HG02870 (cell line): Measurements from ENCODE around the gene TIMM50.

Source experiments
- ATAC-seq: cut with Tn5 transposase; IDR thresholded peaks from one replicate; pipeline ENCODE4 v1.9.1; 2021; ENCODE audit warnings: mild to moderate bottlenecking, moderate library complexity; ENCODE audit not compliant: unreplicated experiment

The TIMM50 gene

GRCh38 chr19:39525205-39525604 is 44.6 kb downstream of the TIMM50 start:
- no peak for ATAC-seq

DNA sequence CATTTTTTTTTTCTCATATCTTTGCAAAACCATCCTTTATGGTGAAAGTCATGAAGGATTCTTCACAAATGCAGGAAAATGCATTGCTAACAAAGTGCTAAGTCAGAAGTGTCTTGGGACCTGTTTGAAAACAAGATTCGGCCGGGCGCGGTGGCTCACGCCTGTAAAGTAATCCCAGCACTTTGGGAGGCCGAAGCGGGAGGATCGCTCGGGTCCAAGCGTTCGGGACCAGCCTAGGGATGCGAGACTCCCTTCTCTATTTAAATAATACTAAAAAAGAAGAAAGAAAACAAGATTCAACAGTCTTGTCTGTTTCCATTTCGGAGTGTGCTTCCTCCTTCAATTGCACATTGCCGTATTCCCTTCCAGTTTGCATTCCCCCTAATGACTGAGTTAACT is 51.2 kb downstream of the TIMM50 start:
- no peak for ATAC-seq

GRCh38 chr19:39532233-39533002 is 51.8 kb downstream of the TIMM50 start, which contains the start of gene EID2B:
Gene EID2B, minus strand, starts transcription at chr19:39532852. Its CDS starts 50 bp downstream, at chr19:39532802.
- ATAC-seq = peak; percentile 89

DNA sequence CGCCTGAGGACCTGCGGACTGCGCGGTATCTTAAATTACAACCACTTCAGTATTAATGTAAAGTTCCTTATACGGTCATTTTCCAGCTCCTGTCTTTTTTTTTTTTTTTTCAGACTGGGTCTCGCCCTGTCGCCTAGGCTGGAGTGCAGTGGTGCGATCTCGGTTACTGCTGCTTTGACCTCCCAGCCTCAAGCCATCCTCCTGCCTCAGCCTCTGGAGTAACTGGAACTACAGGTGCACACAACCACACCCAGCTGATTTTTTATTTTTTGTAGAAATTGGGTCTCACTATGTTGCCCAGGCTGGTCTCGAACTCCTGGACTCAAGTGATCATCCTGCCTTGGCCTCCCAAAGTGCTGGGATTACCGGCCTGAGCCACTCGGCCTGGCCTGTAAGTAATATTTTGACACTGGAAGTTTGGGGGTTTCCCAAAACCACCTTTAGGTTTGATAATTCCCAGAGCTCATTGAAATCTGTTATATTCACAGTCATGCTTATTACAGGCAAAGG is 52.4 kb downstream of the TIMM50 start:
- ATAC-seq = no peak

GRCh38 chr19:39533791-39534190 is 53.2 kb downstream of the TIMM50 start:
- ATAC-seq = no peak

DNA sequence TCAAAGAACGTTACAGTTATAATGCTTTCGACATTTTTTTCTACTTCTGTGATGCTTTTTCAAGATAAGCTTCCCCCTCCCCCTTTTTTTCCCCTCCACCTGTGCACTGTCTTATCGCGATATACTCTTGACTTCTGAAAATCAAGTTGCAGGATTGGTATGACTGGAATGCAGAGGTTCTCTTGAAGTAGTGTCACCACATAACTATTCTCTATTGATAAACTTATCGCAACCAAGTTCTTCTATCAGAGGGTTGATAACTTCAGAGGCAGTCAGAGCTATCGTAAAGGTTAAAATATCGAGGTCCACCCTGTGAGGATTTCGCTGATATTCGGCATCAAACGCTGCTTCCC is 58.5 kb downstream of the TIMM50 start:
- ATAC-seq = no peak

DNA sequence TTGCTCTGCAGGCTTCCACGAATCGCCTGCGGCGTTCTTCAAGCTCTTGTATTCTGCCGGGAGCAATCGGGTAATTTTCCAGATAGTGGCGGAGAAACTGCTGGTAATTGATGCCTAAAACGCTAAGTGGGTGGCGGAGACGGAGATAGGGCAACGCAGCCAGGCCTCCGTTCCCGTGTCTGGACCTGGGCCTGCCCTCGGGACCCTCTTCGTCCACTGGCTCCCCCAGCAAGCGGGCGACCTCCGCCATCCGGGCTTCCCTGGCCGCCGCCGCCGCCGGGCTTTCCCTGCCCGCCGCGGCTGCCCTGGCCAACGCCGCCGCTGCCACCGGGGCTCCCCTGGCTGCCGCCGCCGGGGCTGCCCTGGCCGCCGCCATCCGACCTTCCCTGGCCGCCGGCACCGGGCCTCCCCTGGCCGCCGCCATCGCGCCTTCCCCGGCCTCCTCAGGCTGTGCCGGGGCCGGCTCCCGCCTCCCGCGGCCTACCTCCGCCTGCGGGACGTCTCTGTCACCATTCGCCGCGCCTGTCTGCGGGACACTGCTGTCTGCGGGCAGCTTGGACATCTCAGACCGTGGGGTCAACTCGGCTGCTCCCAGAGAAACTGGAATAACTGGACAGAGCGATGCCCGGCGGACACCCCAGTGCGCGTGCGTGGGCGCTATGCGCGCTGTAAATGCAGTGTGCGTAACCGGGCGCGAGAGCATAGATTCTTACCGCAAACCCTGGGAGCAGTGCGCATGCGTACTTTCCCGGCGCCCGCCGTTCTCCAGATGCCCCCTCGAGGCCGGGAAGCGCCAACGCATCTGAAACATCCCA is 59.1 kb downstream of the TIMM50 start, which contains the start of gene EID2:
Gene EID2, minus strand, starts transcription at position 644 of the 815 bp plus-strand sequence. Its CDS starts 82 bp downstream, at position 562.
- peak; percentile 91 for ATAC-seq

- ATAC-seq = no peak
Observed at GRCh38 chr19:39540333-39540673, 59.7 kb downstream of the TIMM50 start.
